Heart left ventricle (tissue), 13 donors: ENCODE measurements around the gene TANGO2.

ENCODE experiments used
- CTCF ChIP-seq, 12 donors: fragments of 200-600 bp; sonication (generic) in 4 of 12; IDR thresholded peaks; one replicate each; pipeline versions ENCODE4 v1.5.0 to v1.8.0; 2018 to 2022; ENCODE audit warnings: antibody characterized with exemption in 12 of 12, mild to moderate bottlenecking in 5 of 12
- POLR2A ChIP-seq, 2 donors: fragments of 450-650 bp; IDR thresholded peaks; one replicate each; pipeline ENCODE4 v1.6.1; 2017; ENCODE audit warnings: antibody characterized with exemption in 2 of 2, mild to moderate bottlenecking in 2 of 2, moderate library complexity in 2 of 2
- donor health status: ischemic (EF 13 %, LVEDD 7.1; RV severe dilation, severe dysfunction).
- donor health status: DM: no; HTN: yes; CAD: no.
- donor health status: DM: no; HTN: no; CAD: no.
- donor health status: ischemic (EF 25% LVEDD 6.9; RV normal size, moderate dysfunction).
- donor health status: ischemic (EF 25% LVEDD 5.7; RV mildly dilated, moderate dysfunction).
- donor health status: ischemic (EF 35%, LVEDD 5.7; RV mildly dilated, moderate dysfunction).
- donor health status: nonischemic (EF 11% LVEDD 7.7; RV severe dilation, severe dysfunction).
- donor health status: DM: yes; HTN: yes; CAD: no.
- donor health status: PGD.
- donor health status: ischemic (EF 29% LVEDD 5.4; RV normal size, mild dysfunction).
- donor health status: nonischemic (EF 23%, LVEDD 6.1; RV moderate dilation, normal function).

GRCh38 chr22:20026204-20026908 lies 5.4 kb downstream of the TANGO2 start:
- TF ChIP-seq CTCF (IDR thresholded peaks at IDR 0.05), result no peak
- no peak for TF ChIP-seq POLR2A (IDR thresholded peaks at IDR 0.05)
